Activated T-helper 2 cell treated with anti-CD3 and anti-CD28 coated beads, Interferon-gamma antibody, Interleukin-2, Interleukin-4, amounts not matched to agents 10 μg/mL and 5 μg/mL and 100 μg/mL, durations not matched to agents 14 hours and 24 hours and 36 hours (primary cell): ENCODE results near the gene PRKCB. TPM values are rescaled to one million over a fixed set of nuclear protein-coding genes. Genes with fewer than 3 reads are reported as not detected.

ENCODE experiments used
- DNase-seq: peaks from one replicate; pipeline ENCODE4 v3.0.0; 2021; ENCODE audit warnings: low spot score
- H3K27ac Mint-ChIP-seq: one replicate; pipeline ENCODE4 v1.8.0; 2021; ENCODE audit warnings: mixed read lengths
- H3K27me3 Mint-ChIP-seq: one replicate; pipeline ENCODE4 v1.8.0; 2021; ENCODE audit warnings: low read depth, mixed read lengths
- H3K36me3 Mint-ChIP-seq: one replicate; pipeline ENCODE4 v1.8.0; 2021; ENCODE audit warnings: low read depth, mixed read lengths
- H3K4me1 Mint-ChIP-seq: one replicate; pipeline ENCODE4 v1.8.0; 2021; ENCODE audit warnings: low read depth, mixed read lengths
- H3K4me3 Mint-ChIP-seq: one replicate; pipeline ENCODE4 v1.8.0; 2021; ENCODE audit warnings: low read depth, mild to moderate bottlenecking, moderate library complexity, mixed read lengths
- H3K9me3 Mint-ChIP-seq: one replicate; pipeline ENCODE4 v1.8.0; 2021; ENCODE audit warnings: mixed read lengths
- intact Hi-C: fragments of 100-400 bp; cut with micrococcal nuclease; formaldehyde crosslinking; loops from one replicate; pipeline ENCODE4 v1.15.1; 2023
- total RNA-seq: library from RNA; stranded (reverse); gene quantifications from 2 replicates; pipeline ENCODE4 v1.2.3, GENCODE V29; 2022

Gene PRKCB
- total RNA-seq, 1 donor from 2014 or later = 69.5 TPM

GRCh38 chr16:23876256-23876896 is 40.6 kb downstream of the PRKCB start:
- intact Hi-C loops = loop anchor here (5.0 kb wide), 1 partner anchor 136 kb away; no protein-coding TSS in a partner anchor
- Mint-ChIP-seq H3K27me3 (no peaks in the 10 kb centered on the region), H3K36me3 (peaks cover 9% of the 10 kb centered on the region), H3K27ac (no peak overlapping the region), H3K4me3 (no peak overlapping the region), H3K4me1 (peaks cover 55% of the 10 kb centered on the region), H3K9me3 (no peaks in the 10 kb centered on the region)
- no peak for DNase-seq

GRCh38 chr16:23877107-23878070 is 41.6 kb downstream of the PRKCB start:
- DNase-seq = no peak
- Mint-ChIP-seq H3K36me3 (peaks cover 8% of the 10 kb centered on the region), H3K4me1 (peaks cover 62% of the 10 kb centered on the region), H3K27ac (no peak overlapping the region), H3K27me3 (no peaks in the 10 kb centered on the region), H3K9me3 (no peaks in the 10 kb centered on the region), H3K4me3 (no peak overlapping the region)
- intact Hi-C loops = loop anchor here (5.0 kb wide), 1 partner anchor 135 kb away; no protein-coding TSS in a partner anchor

GRCh38 chr16:23879735-23880373 is 44.1 kb downstream of the PRKCB start:
- no peak overlapping the region for H3K27ac Mint-ChIP-seq

GRCh38 chr16:23889189-23889588 is 53.4 kb downstream of the PRKCB start:
- Mint-ChIP-seq H3K4me1 (peaks cover 9% of the 10 kb centered on the region), H3K9me3 (no peaks in the 10 kb centered on the region), H3K27me3 (no peaks in the 10 kb centered on the region), H3K27ac (no peak overlapping the region), H3K36me3 (peaks cover 27% of the 10 kb centered on the region), H3K4me3 (no peak overlapping the region)
- DNase-seq = no peak
- intact Hi-C loops = no loop called here

More at GRCh38 chr16:23879735-23880373, 44.1 kb downstream of the PRKCB start:
- Mint-ChIP-seq H3K9me3 (no peaks in the 10 kb centered on the region), H3K36me3 (peaks cover 18% of the 10 kb centered on the region), H3K4me1 (peaks cover 66% of the 10 kb centered on the region), H3K4me3 (no peak overlapping the region), H3K27me3 (no peaks in the 10 kb centered on the region)
- no peak for DNase-seq
- intact Hi-C loops = loop anchor here (2.0 to 5.0 kb wide), 4 partner anchors 33 to 132 kb away; no protein-coding TSS in a partner anchor

GRCh38 chr16:23893986-23894385 is 58.2 kb downstream of the PRKCB start:
- no peaks in the 10 kb centered on the region for H3K27me3 Mint-ChIP-seq
- no peak overlapping the region for H3K27ac Mint-ChIP-seq
- H3K9me3 Mint-ChIP-seq = no peaks in the 10 kb centered on the region
- H3K36me3 Mint-ChIP-seq = peaks cover 34% of the 10 kb centered on the region
- no peak overlapping the region for H3K4me3 Mint-ChIP-seq
- no peak for DNase-seq
- peaks cover 20% of the 10 kb centered on the region for H3K4me1 Mint-ChIP-seq
- intact Hi-C loops = no loop called here

- Mint-ChIP-seq H3K4me3 (no peak overlapping the region), H3K36me3 (peaks cover 31% of the 10 kb centered on the region), H3K4me1 (peaks cover 20% of the 10 kb centered on the region), H3K27me3 (no peaks in the 10 kb centered on the region), H3K9me3 (no peaks in the 10 kb centered on the region), H3K27ac (no peak overlapping the region)
- no peak for DNase-seq
- intact Hi-C loops = no loop called here
Observed at GRCh38 chr16:23895052-23895451, 59.3 kb downstream of the PRKCB start.

- peaks cover 31% of the 10 kb centered on the region for H3K36me3 Mint-ChIP-seq
- H3K27ac Mint-ChIP-seq = peak overlapping the region; percentile 1
- no peaks in the 10 kb centered on the region for H3K9me3 Mint-ChIP-seq
- no peak overlapping the region for H3K4me3 Mint-ChIP-seq
- no peaks in the 10 kb centered on the region for H3K27me3 Mint-ChIP-seq
- intact Hi-C loops = no loop called here
- H3K4me1 Mint-ChIP-seq = peaks cover 32% of the 10 kb centered on the region
- DNase-seq = no peak
Observed at GRCh38 chr16:23896832-23897821, 61.3 kb downstream of the PRKCB start.

GRCh38 chr16:23898682-23899430 is 63.1 kb downstream of the PRKCB start:
- Mint-ChIP-seq H3K27ac (no peak overlapping the region), H3K9me3 (no peaks in the 10 kb centered on the region), H3K4me1 (peaks cover 41% of the 10 kb centered on the region), H3K27me3 (no peaks in the 10 kb centered on the region), H3K36me3 (peaks cover 24% of the 10 kb centered on the region), H3K4me3 (no peak overlapping the region)
- DNase-seq = no peak
- intact Hi-C loops = no loop called here

- intact Hi-C loops = no loop called here
- Mint-ChIP-seq H3K27ac (no peak overlapping the region), H3K4me3 (no peak overlapping the region), H3K9me3 (no peaks in the 10 kb centered on the region), H3K36me3 (peaks cover 14% of the 10 kb centered on the region), H3K27me3 (no peaks in the 10 kb centered on the region), H3K4me1 (peaks cover 39% of the 10 kb centered on the region)
- no peak for DNase-seq
Observed at GRCh38 chr16:23899869-23900268, 64.1 kb downstream of the PRKCB start.

GRCh38 chr16:23900480-23901177 is 64.8 kb downstream of the PRKCB start:
- no peak for DNase-seq
- H3K4me1 Mint-ChIP-seq = peaks cover 36% of the 10 kb centered on the region
- H3K27ac Mint-ChIP-seq = no peak overlapping the region

More at GRCh38 chr16:23900480-23901177, 64.8 kb downstream of the PRKCB start:
- H3K9me3 Mint-ChIP-seq = no peaks in the 10 kb centered on the region
- H3K4me3 Mint-ChIP-seq = no peak overlapping the region
- intact Hi-C loops = no loop called here
- no peaks in the 10 kb centered on the region for H3K27me3 Mint-ChIP-seq
- peaks cover 14% of the 10 kb centered on the region for H3K36me3 Mint-ChIP-seq
